Islet precursor cell (in vitro differentiated cells): ENCODE results near the gene PRAMEF13.
"Not testable (repeated sequence)": the region's sequence is repeated elsewhere in the genome, so short reads cannot be mapped to it uniquely, and the experiment has no call there.

Experiments
- DNase-seq: peaks from one replicate; pipeline ENCODE4 v3.0.0-alpha.2; 2018

The PRAMEF13 gene

GRCh38 chr1:13201309-13201708 lies at the start of gene PRAMEF13:
TSS of gene PRAMEF13 (minus strand) at chr1:13201409. CDS start at chr1:13199589, 1,820 bp downstream.
- DNase-seq, result not testable (repeated sequence)

- DNase-seq, result not testable (repeated sequence)
These were observed 45.9 kb upstream of the PRAMEF13 start for GRCh38 chr1:13247122-13247521.

DNA sequence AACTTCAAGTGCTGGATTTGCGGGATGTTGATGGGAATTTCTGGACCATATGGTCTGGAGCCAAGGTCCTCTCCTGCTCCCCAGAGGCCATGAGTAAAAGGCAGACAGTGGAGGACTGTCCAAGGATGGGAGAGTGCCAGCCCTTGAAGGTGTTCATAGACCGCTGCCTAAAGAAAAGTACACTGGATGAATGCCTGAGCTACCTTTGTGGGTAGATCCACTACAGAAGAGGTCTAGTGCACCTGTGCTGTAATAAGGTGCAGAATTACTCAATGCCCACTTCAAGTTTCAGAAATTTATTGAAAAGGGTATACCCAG lies 45.3 kb upstream of the PRAMEF13 start:
- not testable (repeated sequence) for DNase-seq

DNA sequence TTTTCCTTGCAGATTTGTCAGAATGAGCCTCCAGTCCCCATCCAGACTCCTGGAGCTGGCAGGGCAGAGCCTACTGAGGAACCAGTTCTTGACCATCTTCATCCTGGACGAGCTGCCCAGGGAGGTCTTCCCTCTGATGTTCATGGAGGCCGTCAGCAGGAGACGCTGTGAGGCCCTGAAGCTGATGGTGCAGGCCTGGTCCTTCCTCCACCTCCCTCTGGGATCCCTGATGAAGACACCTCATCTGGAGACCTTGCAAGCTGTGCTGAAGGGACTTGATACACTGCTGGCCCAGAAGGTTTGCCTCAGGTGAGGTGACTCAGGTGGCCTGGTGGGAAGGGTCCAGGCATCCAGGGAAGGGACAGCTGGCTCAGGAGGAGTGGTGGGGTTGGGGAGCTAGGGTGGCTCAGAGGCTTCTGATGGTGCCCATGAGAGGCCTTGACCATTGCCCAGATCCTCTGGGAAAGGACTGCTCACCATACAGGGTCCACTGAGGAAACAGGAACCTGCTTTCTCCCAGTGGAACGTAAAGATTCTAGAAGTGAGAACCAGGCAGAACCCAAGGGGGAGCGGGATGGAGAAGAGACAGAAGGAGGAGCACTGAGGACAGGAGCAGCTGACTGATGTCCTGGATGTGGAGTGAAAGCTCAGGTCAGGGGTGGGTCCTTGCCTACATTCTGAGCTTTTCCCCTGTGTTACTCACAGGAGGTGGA lies 44.8 kb upstream of the PRAMEF13 start:
- DNase-seq, result not testable (repeated sequence)

GRCh38 chr1:13243536-13244263 lies 42.5 kb upstream of the PRAMEF13 start:
- not testable (repeated sequence) for DNase-seq

DNA sequence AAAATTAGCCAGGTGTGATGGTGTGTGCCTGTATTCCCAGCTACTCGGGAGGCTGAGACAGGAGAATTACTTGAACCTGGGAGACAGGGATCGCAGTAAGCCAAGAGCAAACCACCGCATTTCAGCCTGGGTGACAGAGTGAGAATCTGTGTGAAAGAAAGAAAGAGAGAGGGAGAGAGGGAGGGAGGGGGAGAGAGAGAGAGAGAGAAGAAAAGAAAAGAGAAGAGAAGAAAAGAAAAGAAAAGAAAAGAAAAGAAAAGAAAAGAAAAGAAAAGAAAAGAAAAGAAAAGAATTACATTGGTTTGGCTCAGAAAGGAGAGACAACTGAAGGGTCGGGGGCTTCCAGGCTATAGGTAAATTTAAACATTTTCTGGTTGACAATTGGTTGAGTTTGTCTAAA lies 38.4 kb upstream of the PRAMEF13 start:
- not testable (repeated sequence) for DNase-seq

DNA sequence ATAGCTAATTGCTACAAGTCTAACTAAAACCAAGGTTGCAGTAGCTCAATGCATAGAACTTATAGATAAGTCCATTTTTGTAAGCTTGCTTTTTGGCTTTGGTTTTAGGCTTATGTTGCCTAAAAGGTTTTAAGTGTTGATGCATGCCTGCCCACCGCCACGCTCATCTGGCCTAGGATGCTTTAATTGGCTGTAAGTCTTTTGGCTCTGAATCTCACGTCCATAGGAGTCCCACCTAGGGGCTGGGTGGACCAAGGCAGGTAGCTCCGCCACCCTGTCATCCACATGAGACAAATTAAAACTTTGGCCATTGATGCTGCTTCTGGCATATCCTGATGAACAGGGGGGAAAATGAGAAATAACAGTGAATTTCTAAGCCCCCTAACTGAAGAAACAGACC lies 36.4 kb upstream of the PRAMEF13 start:
- not testable (repeated sequence) for DNase-seq

GRCh38 chr1:13234057-13234456 lies 32.8 kb upstream of the PRAMEF13 start:
- not testable (repeated sequence) for DNase-seq

DNA sequence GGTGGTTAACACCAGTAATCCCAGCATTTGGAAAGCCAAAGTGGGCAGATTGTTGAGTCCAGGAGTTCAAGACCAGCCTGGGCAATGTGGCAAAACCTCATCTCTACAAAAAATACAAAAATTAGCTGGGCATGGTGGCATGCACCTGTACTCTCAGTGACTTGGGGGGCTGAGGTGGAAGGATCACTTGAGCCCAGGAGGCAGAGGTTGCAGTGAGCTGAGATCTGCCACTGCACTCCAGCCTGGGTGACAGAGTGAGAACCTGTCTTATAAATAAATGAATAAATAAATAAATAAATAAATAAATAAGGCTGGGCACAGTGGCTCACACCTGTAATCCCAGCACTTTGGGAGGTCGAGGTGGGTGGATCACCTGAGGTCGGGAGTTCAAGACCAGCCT lies 30.8 kb upstream of the PRAMEF13 start:
- DNase-seq, result not testable (repeated sequence)

- DNase-seq, result not testable (repeated sequence)
These were observed 30.0 kb upstream of the PRAMEF13 start for GRCh38 chr1:13231061-13231750.

DNA sequence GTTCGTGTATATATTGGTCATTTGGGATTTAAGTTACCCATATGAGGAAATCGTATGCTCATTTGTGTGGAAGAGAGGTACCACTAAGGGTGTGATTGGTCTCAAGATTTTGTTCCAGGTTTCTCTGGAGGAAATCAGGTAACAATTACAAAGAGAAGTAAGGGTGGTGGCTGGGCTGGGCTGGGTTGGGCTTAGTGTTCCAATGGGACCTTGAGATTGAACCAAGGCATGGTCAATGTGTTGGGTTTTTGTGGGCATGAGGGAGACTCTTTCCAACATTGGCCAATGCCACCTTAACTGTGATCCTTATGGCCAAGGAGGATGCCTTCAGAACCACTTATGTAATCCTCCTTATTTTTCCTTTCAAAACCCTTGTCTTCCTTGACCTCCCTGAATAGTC lies 29.4 kb upstream of the PRAMEF13 start:
- DNase-seq, result not testable (repeated sequence)

DNA sequence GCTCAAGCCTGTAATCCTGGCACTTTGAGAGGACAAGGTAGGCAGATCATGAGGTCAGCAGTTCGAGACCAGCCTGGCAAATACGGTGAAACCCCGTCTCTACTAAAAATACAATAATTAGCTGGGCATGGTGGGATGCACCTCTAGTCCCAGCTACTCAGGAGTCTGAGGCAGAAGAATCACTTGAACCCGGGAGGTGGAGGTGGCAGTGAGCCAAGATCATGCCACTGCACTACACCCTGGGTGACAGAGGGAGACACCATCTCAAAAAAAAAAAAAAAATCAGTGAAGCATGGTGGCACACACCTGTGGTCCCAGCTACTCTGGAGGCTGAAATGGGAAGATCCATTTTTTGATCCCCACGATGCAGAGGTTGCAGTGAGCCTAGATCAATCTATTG lies 28.9 kb upstream of the PRAMEF13 start:
- DNase-seq, result not testable (repeated sequence)

DNA sequence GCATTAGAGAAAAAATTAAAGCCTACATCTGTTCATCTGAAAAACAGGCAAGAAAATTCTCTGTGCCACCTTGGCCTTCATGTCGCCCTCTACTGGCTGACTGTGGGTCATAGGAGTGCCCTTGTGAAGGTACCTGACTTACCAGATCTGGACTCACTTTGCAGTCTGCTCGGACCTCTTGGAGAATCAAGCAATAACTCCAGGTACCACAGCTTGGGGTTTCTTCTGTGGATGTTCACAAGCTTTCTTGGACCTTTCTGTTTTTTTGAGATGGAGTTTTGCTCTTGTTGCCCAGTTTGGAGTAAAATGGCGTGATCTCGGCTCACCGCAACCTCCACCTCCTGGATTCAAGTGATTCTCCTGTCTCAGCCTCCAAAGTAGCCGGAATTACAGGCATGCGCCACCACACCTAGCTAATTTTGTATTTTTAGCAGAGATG lies 27.2 kb upstream of the PRAMEF13 start:
- peak; percentile 63 for DNase-seq

GRCh38 chr1:13227271-13228055 lies 26.3 kb upstream of the PRAMEF13 start:
- not testable (repeated sequence) for DNase-seq

DNA sequence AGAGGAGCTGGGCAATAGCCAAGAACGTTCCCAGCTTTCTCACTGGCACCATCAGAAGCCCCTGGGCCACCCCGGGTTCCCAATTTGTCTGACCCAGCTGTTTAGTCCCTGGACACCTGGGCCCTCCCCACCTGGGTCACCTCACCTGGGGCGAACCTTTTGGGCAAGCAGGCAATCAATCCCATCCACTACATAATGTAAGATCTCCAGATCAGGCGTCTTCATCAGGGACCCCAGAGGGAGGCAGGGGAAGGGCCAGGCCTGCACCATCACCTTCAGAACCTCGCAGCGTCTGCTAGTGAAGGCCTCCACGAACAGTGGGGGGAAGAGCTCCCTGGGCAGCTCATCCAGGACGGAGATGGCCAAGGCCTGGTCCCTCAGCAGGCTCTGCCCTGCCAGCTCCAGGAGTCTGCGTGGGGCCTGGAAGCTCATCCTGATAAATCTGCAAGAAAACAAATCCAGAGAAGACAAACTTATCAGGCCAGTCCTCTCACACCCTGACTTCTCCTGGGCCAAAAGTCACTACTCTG lies 24.5 kb upstream of the PRAMEF13 start, which contains the start of gene PRAMEF18:
Gene PRAMEF18 (minus strand): TSS at position 480 of the 530 bp plus-strand sequence. CDS start 48 bp downstream, at position 432.
- DNase-seq, result not testable (repeated sequence)

DNA sequence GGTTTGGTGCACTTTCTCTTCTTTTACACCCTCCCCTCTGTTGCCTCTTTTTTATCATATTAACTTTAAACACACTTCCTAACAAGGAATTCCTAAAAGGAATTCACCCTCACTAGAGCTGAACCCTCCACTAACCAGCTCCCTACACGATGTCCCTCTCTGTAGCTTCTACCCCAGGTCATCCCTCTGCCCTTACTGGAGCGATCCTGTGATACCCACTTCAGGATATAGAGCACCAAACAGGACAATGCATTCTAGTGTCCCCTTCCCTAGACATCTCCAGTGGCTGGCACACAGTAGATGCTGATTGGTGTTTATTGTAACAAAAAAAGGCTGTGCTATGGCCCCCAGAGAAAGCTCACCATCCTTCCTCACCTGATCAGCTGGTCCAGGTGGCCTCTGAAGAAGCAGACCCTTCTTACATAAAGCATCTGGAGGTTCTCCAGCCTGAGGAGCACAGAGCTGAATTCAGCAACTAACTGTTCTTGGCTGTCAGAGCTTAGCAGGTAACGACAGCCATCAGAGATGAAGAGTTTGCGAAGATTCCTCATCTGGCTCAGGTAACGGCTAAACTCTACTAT lies 23.4 kb upstream of the PRAMEF13 start:
- DNase-seq, result no peak

GRCh38 chr1:13222788-13223187 lies 21.6 kb upstream of the PRAMEF13 start:
- DNase-seq, result not testable (repeated sequence)

DNA sequence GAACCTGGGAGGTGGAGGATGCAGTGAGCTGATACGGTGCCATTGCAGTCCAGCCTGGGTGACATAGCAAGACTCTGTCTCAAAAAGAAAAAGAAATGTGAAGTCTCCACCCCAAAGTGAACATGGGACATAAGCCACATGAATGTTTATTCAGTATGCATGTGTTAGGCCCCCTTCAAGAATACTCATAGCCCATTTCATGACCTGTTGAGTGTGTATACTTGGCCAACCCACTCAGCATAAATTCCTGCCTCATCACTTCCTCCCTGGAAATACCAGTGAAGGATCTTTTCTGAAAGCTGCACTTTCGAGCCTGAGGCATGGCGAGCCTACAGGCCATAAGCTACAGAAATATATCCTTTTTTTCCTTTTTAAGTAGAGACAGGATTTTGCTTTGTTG lies 18.0 kb upstream of the PRAMEF13 start:
- DNase-seq, result not testable (repeated sequence)

GRCh38 chr1:13216619-13217018 lies 15.4 kb upstream of the PRAMEF13 start:
- not testable (repeated sequence) for DNase-seq

DNA sequence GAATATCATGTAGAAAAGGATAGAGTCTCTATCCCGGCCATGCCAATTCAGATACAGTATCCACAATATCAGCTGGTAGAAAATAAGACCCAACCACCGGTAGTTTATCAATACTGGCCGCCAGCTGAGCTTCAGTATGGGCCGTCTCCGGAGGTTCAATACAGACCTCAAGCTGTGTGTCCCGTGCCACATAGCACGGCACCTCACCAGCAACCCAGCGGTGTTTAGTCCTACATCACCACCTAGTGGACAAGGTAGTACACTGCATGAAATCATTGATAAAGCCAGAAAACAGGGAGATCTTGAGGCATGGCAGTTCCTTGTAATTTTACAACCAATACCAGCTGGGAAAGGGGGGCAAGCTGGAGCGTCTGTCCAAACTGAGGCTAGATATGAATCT lies 7.5 kb upstream of the PRAMEF13 start:
- not testable (repeated sequence) for DNase-seq

DNA sequence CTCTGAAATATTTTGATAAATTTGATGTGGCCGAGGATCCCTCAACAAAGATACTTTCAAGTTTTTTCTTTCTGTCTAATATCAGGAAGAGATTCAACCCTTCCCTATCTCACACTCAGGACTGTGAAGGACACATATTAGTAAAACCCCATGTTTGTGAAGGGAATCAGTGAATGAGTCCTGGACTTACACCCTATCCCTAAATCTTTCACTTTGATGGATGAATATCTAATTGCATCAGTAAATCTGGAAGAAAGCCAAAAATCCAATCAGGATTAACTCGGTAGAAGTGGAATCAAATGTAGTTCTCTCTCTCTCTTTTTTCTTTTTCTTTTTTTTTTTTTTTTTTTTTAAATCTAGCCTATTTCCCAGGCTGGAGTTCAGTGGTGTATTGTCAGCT lies 29.7 kb downstream of the PRAMEF13 start, which contains the start of gene PRAMEF9:
Gene PRAMEF9 (plus strand): TSS at position 301 of the 400 bp plus-strand sequence. CDS start 3,433 bp downstream, outside the sequence.
- DNase-seq, result not testable (repeated sequence)

GRCh38 chr1:13165531-13165930 lies 35.7 kb downstream of the PRAMEF13 start, which contains the start of gene HNRNPCL4:
TSS of gene HNRNPCL4 (minus strand) at chr1:13165631. CDS start at chr1:13165467, 164 bp downstream.
- not testable (repeated sequence) for DNase-seq
